ENCODE measurements around the gene PODNL1. TPM values are rescaled to one million over a fixed set of nuclear protein-coding genes. Genes with fewer than 3 reads are reported as not detected.

PODNL1 gene
- polyA plus RNA-seq, 1 donor (not counting 4 experiments of a cell fraction or from before 2014, with no cell fraction given): 1.0 TPM

DNA sequence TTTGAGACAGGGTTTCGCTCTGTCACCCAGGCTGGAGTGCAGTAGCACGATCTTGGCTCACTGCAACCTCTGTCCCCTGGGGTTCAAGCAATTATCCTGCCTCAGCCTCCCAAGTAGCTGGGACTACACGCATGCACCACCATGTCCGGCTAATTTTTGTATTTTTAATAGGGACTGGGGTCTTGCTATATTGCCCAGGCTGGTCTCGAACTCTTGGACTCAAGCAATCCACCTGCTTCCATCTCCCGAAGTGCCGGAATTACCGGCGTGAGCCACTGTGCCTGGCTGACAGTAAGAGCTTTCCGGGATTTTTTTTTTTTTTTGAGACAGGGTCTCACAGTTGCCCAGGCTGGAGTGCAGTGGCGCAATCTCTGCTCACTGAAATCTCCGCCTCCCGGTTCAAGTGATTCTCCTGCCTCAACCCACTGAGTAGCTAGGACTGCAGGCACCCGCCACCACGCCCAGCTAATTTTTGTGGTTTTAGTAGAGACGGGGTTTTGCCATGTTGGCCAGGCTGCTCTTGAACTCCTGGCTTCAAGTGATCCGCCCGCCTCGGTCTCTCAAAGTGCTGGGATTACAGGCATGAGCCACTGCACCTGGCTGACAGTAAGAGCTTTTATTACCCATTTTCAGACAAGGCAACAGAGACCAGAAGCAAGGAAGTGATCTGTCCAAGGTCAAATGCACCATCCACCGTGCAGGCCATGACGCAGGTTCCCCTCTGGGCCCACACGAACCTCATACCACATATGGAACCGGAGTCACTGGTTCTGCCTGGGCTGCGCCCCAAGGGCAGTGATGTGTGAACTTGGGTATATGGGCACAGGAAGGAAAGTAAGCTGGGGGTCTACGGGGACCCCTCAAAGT, 46.9 kb upstream of the PODNL1 start:
- dilution Hi-C loops (cut with MboI; ENCODE audit: extremely low pct_ligation_motif_present, low sequenced_read_pairs): no loop called here
- Histone ChIP-seq H3K27me3 (ENCODE audit: control insufficient read depth, extremely low read depth, insufficient read depth, low read length) (no peaks in the 10 kb centered on the region), H3K79me2 (ENCODE audit: control insufficient read depth, insufficient read depth, low read length) (no peaks in the 10 kb centered on the region), H3K9me1 (ENCODE audit: control insufficient read depth, extremely low read depth, insufficient read depth, low read length) (no peaks in the 10 kb centered on the region), H3K9ac (ENCODE audit: control insufficient read depth, extremely low read depth, insufficient read depth, low read length) (no peak overlapping the region), H3K27ac (ENCODE audit: control insufficient read depth, insufficient read depth, low read length) (no peak overlapping the region), H3K4me2 (ENCODE audit: control insufficient read depth, extremely low read depth, insufficient read depth, low read depth, low read length) (no peak overlapping the region), H3K9me3 (ENCODE audit: control insufficient read depth, low read depth, low read length) (no peaks in the 10 kb centered on the region), H3K4me1 (ENCODE audit: control insufficient read depth, extremely low read depth, insufficient read depth, low read length) (peaks cover 8% of the 10 kb centered on the region), H3K36me3 (ENCODE audit: control insufficient read depth in 2 of 2, extremely low read depth in 1 of 2, insufficient read depth in 2 of 2, low read length in 2 of 2) (peaks cover 8% of the 10 kb centered on the region in 2 experiments), H4K20me1 (ENCODE audit: control insufficient read depth, extremely low read depth, insufficient read depth, low read length) (no peaks in the 10 kb centered on the region), H2AFZ (ENCODE audit: control insufficient read depth, low read length) (no peak overlapping the region), H3K4me3 (ENCODE audit: control insufficient read depth in 2 of 3, extremely low read depth in 1 of 3, insufficient read depth in 2 of 3, low read depth in 1 of 3, low read length in 3 of 3) (no peak overlapping the region)
- TF ChIP-seq, protein P1, sequence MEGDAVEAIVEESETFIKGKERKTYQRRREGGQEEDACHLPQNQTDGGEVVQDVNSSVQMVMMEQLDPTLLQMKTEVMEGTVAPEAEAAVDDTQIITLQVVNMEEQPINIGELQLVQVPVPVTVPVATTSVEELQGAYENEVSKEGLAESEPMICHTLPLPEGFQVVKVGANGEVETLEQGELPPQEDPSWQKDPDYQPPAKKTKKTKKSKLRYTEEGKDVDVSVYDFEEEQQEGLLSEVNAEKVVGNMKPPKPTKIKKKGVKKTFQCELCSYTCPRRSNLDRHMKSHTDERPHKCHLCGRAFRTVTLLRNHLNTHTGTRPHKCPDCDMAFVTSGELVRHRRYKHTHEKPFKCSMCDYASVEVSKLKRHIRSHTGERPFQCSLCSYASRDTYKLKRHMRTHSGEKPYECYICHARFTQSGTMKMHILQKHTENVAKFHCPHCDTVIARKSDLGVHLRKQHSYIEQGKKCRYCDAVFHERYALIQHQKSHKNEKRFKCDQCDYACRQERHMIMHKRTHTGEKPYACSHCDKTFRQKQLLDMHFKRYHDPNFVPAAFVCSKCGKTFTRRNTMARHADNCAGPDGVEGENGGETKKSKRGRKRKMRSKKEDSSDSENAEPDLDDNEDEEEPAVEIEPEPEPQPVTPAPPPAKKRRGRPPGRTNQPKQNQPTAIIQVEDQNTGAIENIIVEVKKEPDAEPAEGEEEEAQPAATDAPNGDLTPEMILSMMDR (optimal IDR thresholded peaks at IDR 0.05 in 1 of 3, IDR thresholded peaks at IDR 0.05 in 1 of 3, conservative IDR thresholded peaks at IDR 0.05 in 1 of 3; ENCODE audit: extremely low read depth in 1 of 3, insufficient read depth in 2 of 3, low read length in 3 of 3): no peak
- no peak for TF ChIP-seq EZH2 (IDR thresholded peaks at IDR 0.05; ENCODE audit: low read length)
- DNase-seq (ENCODE audit: low read depth, low spot score) (no peak), FAIRE-seq (no peak)

DNA sequence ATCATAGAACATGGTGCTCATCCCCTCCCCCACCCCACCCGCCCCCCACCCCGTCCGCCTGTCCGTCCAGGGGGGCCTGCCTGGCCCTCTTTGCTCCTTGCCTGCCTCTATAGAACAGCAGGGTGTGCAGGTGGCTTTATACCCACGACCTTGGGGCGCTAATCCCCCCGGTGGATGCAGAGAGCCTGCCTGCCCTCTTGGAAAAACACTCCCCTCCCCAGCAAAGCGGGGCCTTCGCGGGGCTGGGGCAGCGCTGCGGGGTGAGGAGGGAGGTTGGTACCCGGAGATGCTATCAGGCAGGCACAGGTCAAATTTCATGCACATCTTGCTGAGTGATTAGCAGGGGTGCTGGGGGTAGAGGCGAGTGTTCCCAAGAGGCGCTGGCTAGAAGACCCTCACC, 46.0 kb upstream of the PODNL1 start:
- H3K9ac ChIP-seq (ENCODE audit: control insufficient read depth, extremely low read depth, insufficient read depth, low read length): no peak overlapping the region
- no peak overlapping the region for H2AFZ ChIP-seq (ENCODE audit: control insufficient read depth, low read length)
- H3K4me1 ChIP-seq (ENCODE audit: control insufficient read depth, extremely low read depth, insufficient read depth, low read length): peaks cover 8% of the 10 kb centered on the region
- dilution Hi-C loops (cut with MboI; ENCODE audit: extremely low pct_ligation_motif_present, low sequenced_read_pairs): no loop called here
- no peak overlapping the region for H3K4me2 ChIP-seq (ENCODE audit: control insufficient read depth, extremely low read depth, insufficient read depth, low read depth, low read length)
- no peaks in the 10 kb centered on the region for H3K27me3 ChIP-seq (ENCODE audit: control insufficient read depth, extremely low read depth, insufficient read depth, low read length)
- no peak overlapping the region for H3K4me3 ChIP-seq (ENCODE audit: control insufficient read depth in 2 of 3, extremely low read depth in 1 of 3, insufficient read depth in 2 of 3, low read depth in 1 of 3, low read length in 3 of 3)
- no peak overlapping the region for H3K27ac ChIP-seq (ENCODE audit: control insufficient read depth, insufficient read depth, low read length)
- peaks cover 8 to 9% of the 10 kb centered on the region in 2 experiments for H3K36me3 ChIP-seq (ENCODE audit: control insufficient read depth in 2 of 2, extremely low read depth in 1 of 2, insufficient read depth in 2 of 2, low read length in 2 of 2)
- H3K9me1 ChIP-seq (ENCODE audit: control insufficient read depth, extremely low read depth, insufficient read depth, low read length): no peaks in the 10 kb centered on the region
- TF ChIP-seq, protein P1 (optimal IDR thresholded peaks at IDR 0.05 in 1 of 3, IDR thresholded peaks at IDR 0.05 in 1 of 3, conservative IDR thresholded peaks at IDR 0.05 in 1 of 3; ENCODE audit: extremely low read depth in 1 of 3, insufficient read depth in 2 of 3, low read length in 3 of 3): no peak
- TF ChIP-seq EZH2 (IDR thresholded peaks at IDR 0.05; ENCODE audit: low read length): no peak
- DNase-seq (ENCODE audit: low read depth, low spot score) (no peak), FAIRE-seq (no peak)
- no peaks in the 10 kb centered on the region for H3K9me3 ChIP-seq (ENCODE audit: control insufficient read depth, low read depth, low read length)
- no peaks in the 10 kb centered on the region for H4K20me1 ChIP-seq (ENCODE audit: control insufficient read depth, extremely low read depth, insufficient read depth, low read length)
- H3K79me2 ChIP-seq (ENCODE audit: control insufficient read depth, insufficient read depth, low read length): no peaks in the 10 kb centered on the region

Data from keratinocyte (primary cell).